ENCODE data around the gene MND1. TPM values are rescaled to one million over a fixed set of nuclear protein-coding genes. Genes with fewer than 3 reads are reported as not detected.

Gene MND1
- total and polyA plus RNA-seq, 8 donors: 2.3 to 19.2 (median 10.0) TPM

DNA sequence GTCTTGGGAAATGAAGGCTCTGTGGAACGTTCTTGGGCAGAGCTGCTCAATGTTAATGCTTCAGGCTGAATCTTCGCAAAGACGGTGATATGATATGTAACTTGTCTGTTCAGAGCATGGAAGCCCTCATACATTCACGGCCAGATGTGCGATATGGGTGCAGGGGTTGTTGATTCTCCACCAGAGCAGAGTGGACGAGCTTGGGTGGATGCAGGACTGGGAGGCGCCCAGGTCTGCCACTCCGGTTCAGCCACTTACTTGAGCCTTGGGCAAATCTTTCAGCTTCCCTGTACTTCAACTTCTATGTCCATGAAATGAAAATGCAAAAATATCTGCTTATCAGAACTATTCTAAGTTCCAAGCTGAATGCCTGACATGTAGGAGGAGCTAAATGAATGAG, 47.4 kb upstream of the MND1 start:
- intact Hi-C loops (cut with DNase I): no loop called here
- Histone ChIP-seq H3K4me3 (no peak overlapping the region), H3K36me3 (peaks cover 0 to 13% of the 10 kb centered on the region in 2 donors), H3K4me1 (peaks cover 0 to 16% of the 10 kb centered on the region in 2 donors), H3K9me3 (peaks cover 0 to 9% of the 10 kb centered on the region in 2 donors), H3K27ac (no peak overlapping the region), H3K27me3 (no peaks in the 10 kb centered on the region)
- ATAC-seq (peak; percentile 74), DNase-seq (peak in 1 of 4 donors; percentile 42)
- TF ChIP-seq CTCF (IDR thresholded peaks at IDR 0.05): no peak

DNA sequence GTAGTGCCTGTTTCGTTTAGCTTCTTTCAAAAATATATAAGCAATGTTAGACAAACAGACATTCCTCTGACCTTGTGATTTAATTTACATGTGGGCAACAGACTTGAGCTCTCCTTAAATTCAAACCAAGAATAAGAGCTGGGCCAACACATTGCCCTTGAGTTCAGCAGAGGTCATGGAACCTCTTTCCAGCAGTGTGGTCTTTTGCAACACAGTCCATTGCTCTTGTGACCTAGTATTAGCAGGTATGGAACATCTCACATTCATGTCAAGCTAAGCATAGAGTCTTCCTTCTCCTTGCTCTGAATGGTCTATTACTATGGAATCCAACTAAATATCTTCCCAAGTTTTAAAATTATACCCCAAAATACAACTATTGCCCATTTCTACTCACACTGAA, 33.7 kb upstream of the MND1 start:
- intact Hi-C loops (cut with DNase I): no loop called here
- no peaks in the 10 kb centered on the region for H3K9me3 ChIP-seq

GRCh38 chr4:153314915-153315314, 29.6 kb upstream of the MND1 start:
- Histone ChIP-seq H3K4me1 (no peaks in the 10 kb centered on the region), H3K9me3 (no peaks in the 10 kb centered on the region), H3K4me3 (no peak overlapping the region), H3K36me3 (peaks cover 0 to 3% of the 10 kb centered on the region in 2 donors), H3K27me3 (no peaks in the 10 kb centered on the region), H3K27ac (no peak overlapping the region)
- DNase-seq (no peak), ATAC-seq (no peak)
- TF ChIP-seq CTCF (IDR thresholded peaks at IDR 0.05): no peak
- intact Hi-C loops (cut with DNase I): loop anchor here in 1 of 2 donors (5.0 kb wide), 1 partner anchor 173 kb away; no protein-coding TSS in a partner anchor

More for the DNA sequence above, 33.7 kb upstream of the MND1 start:
- TF ChIP-seq CTCF (IDR thresholded peaks at IDR 0.05): no peak
- Histone ChIP-seq H3K36me3 (no peaks in the 10 kb centered on the region), H3K4me1 (no peaks in the 10 kb centered on the region), H3K4me3 (no peak overlapping the region), H3K27ac (no peak overlapping the region), H3K27me3 (no peaks in the 10 kb centered on the region)
- DNase-seq (no peak), ATAC-seq (no peak)

GRCh38 chr4:153318696-153319320, 25.7 kb upstream of the MND1 start:
- intact Hi-C loops (cut with DNase I): loop anchor here in 1 of 2 donors (5.0 kb wide), 1 partner anchor 177 kb away; no protein-coding TSS in a partner anchor
- DNase-seq: peak in 2 of 4 donors; percentile 42 to 61
- H3K27me3 ChIP-seq: no peaks in the 10 kb centered on the region
- no peak overlapping the region for H3K4me3 ChIP-seq
- TF ChIP-seq CTCF (IDR thresholded peaks at IDR 0.05): peak; percentile 56 to 63
- no peaks in the 10 kb centered on the region for H3K9me3 ChIP-seq
- H3K27ac ChIP-seq: no peak overlapping the region
- H3K4me1 ChIP-seq: no peaks in the 10 kb centered on the region
- peaks cover 0 to 3% of the 10 kb centered on the region in 2 donors for H3K36me3 ChIP-seq
- peak; percentile 92 for ATAC-seq

DNA sequence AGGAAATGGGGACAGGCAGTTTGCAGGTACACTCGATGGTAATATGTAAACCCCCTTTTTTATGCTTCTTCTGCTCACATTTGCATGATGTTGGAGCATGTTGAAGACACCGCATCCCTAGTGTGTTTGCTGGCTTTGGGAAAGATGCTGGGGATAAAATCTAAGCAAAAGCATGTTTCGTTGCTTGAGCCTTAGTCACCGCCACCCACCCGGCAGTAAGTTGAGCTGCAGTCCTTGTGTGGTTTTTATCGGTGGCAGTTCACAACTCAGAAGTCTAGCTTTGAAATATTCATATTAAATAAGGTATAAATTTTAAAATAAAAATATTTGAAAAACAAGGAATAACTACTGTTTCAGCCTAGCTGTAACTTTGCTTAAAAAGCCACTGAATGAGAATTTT, 21.7 kb upstream of the MND1 start:
- H3K27me3 ChIP-seq: no peaks in the 10 kb centered on the region
- H3K4me3 ChIP-seq: no peak overlapping the region
- no peaks in the 10 kb centered on the region for H3K36me3 ChIP-seq
- TF ChIP-seq CTCF (IDR thresholded peaks at IDR 0.05): no peak
- H3K27ac ChIP-seq: no peak overlapping the region
- intact Hi-C loops (cut with DNase I): no loop called here
- ATAC-seq (no peak), DNase-seq (no peak)
- no peaks in the 10 kb centered on the region for H3K4me1 ChIP-seq
- no peaks in the 10 kb centered on the region for H3K9me3 ChIP-seq

All from left lung (tissue), 10 donors.